Fibroblast of lung (primary cell): ENCODE results near the gene MYO1D. TPM values are rescaled to one million over a fixed set of nuclear protein-coding genes. Genes with fewer than 3 reads are reported as not detected.

Source experiments
- DNase-seq, 2 donors: peaks; one replicate each; pipeline versions ENCODE4 v3.0.0 to v3.0.0-alpha.2; 2010; ENCODE audit warnings: low read depth in 2 of 2
- H2AFZ ChIP-seq: 2 replicates; pipeline ENCODE4 v1.5.1; 2012; ENCODE audit warnings: low read length, control low read depth, inconsistent platforms
- H3K27ac ChIP-seq: 2 replicates; pipeline ENCODE4 v1.5.1; 2011; ENCODE audit warnings: low read length, control low read depth; ENCODE audit not compliant: insufficient read depth
- H3K27me3 ChIP-seq: 2 replicates; pipeline ENCODE4 v1.5.1; 2011; ENCODE audit warnings: mild to moderate bottlenecking, low read length; ENCODE audit not compliant: control insufficient read depth, insufficient read depth
- H3K36me3 ChIP-seq: 2 replicates; pipeline ENCODE4 v1.5.1; 2011; ENCODE audit warnings: low read length; ENCODE audit not compliant: control insufficient read depth, insufficient read depth
- H3K4me1 ChIP-seq: 2 replicates; pipeline ENCODE4 v1.5.1; 2011; ENCODE audit warnings: low read length; ENCODE audit not compliant: control insufficient read depth, insufficient read depth; ENCODE audit errors: extremely low read depth
- H3K4me2 ChIP-seq: 2 replicates; pipeline ENCODE4 v1.5.1; 2011; ENCODE audit warnings: low read length, control low read depth; ENCODE audit not compliant: insufficient read depth; ENCODE audit errors: extremely low read depth
- H3K4me3 ChIP-seq, 4 experiments: fragments of 200-600 bp in 1 of 4; sonication (generic) in 1 of 4; replicated peaks in 1 of 4; 2 replicates each; pipeline ENCODE4 v1.5.1; 2011 to 2016; ENCODE audit warnings: low read length in 4 of 4, low read depth in 3 of 4, mild to moderate bottlenecking in 3 of 4, control low read depth in 2 of 4, inconsistent platforms in 1 of 4, mixed read lengths in 1 of 4; ENCODE audit not compliant: insufficient read depth in 1 of 4; ENCODE audit errors: control extremely low read depth in 1 of 4
- H3K79me2 ChIP-seq: 2 replicates; pipeline ENCODE4 v1.5.1; 2012; ENCODE audit warnings: mild to moderate bottlenecking, low read length, inconsistent platforms; ENCODE audit not compliant: control insufficient read depth, insufficient read depth
- H3K9ac ChIP-seq: 2 replicates; pipeline ENCODE4 v1.5.1; 2011; ENCODE audit warnings: mild to moderate bottlenecking, low read length, control low read depth; ENCODE audit not compliant: insufficient read depth
- H3K9me3 ChIP-seq: 2 replicates; pipeline ENCODE4 v1.5.1; 2012; ENCODE audit warnings: low read depth, low read length; ENCODE audit not compliant: control insufficient read depth, insufficient read depth
- H4K20me1 ChIP-seq: 2 replicates; pipeline ENCODE4 v1.5.1; 2011; ENCODE audit warnings: low read length; ENCODE audit not compliant: control insufficient read depth, insufficient read depth; ENCODE audit errors: extremely low read depth
- CTCF ChIP-seq, 2 donors: IDR thresholded peaks in 1 of 2; conservative IDR thresholded peaks in 1 of 2; 1 replicate in 1 of 2; 2 replicates in 1 of 2; pipeline ENCODE4 v1.5.1; 2011 to 2012; ENCODE audit warnings: low read length in 2 of 2, control low read depth in 1 of 2, inconsistent platforms in 1 of 2, low read depth in 1 of 2, mild to moderate bottlenecking in 1 of 2
- EZH2 ChIP-seq: IDR thresholded peaks from 2 replicates; pipeline ENCODE4 v1.5.1; 2012; ENCODE audit warnings: low read length, control low read depth, mild to moderate bottlenecking; ENCODE audit errors: missing control alignments
- polyA plus RNA-seq, 2 donors: library from polyadenylated mRNA; depleted of rRNA in 1 of 2; stranded (reverse) in 1 of 2; unstranded in 1 of 2; fragments of >200 nt; gene quantifications; 2 replicates each; pipeline ENCODE4 v1.2.1, GENCODE V29; 2011 to 2012; ENCODE audit warnings: missing spikeins in 1 of 2
- total RNA-seq: library from RNA; depleted of rRNA; stranded (reverse); fragments of >200 nt; gene quantifications from 2 replicates; pipeline ENCODE4 v1.2.1, GENCODE V29; 2014

The MYO1D gene
- total and polyA plus RNA-seq, 2 donors (not counting 1 experiment from before 2014, with no cell fraction given): 35.0 to 46.6 TPM

DNA sequence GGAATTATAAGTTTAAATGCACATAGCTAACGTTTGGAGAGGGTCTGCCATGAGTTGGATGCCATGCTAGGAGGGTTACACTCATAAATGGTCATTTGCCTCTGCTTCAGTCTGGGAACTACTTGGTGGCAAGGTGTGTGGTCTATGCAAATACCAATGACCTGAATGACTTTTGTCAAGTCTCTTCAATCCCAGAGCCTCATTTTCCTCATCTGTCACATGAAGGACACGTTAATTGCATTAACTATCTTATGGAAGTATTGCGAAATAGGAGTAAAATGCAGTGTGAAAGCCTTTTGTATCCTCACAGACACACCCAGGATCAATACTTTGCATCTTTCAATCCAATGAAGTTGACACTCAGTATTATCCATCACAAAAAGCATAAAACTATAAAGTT is 327.4 kb downstream of the MYO1D start:
- Histone ChIP-seq H2AFZ (no peak overlapping the region), H3K27ac (no peak overlapping the region), H3K27me3 (no peaks in the 10 kb centered on the region), H3K4me2 (no peak overlapping the region), H4K20me1 (no peaks in the 10 kb centered on the region), H3K9ac (no peak overlapping the region), H3K36me3 (no peaks in the 10 kb centered on the region), H3K9me3 (no peaks in the 10 kb centered on the region), H3K4me1 (no peaks in the 10 kb centered on the region), H3K4me3 (no peak overlapping the region), H3K79me2 (no peaks in the 10 kb centered on the region)
- TF ChIP-seq CTCF (conservative IDR thresholded peaks at IDR 0.05 in 1 of 2, IDR thresholded peaks at IDR 0.05 in 1 of 2; ENCODE audit: low read depth in 1 of 2, low read length in 2 of 2) (no peak), EZH2 (no peak)
- DNase-seq: no peak

GRCh38 chr17:32546031-32546444 is 330.9 kb downstream of the MYO1D start:
- Histone ChIP-seq H3K27ac (no peak overlapping the region), H3K9me3 (no peaks in the 10 kb centered on the region), H2AFZ (no peak overlapping the region), H3K4me3 (no peak overlapping the region), H3K4me1 (no peaks in the 10 kb centered on the region), H3K27me3 (no peaks in the 10 kb centered on the region), H3K9ac (no peak overlapping the region), H3K79me2 (no peaks in the 10 kb centered on the region), H3K4me2 (no peak overlapping the region), H4K20me1 (no peaks in the 10 kb centered on the region), H3K36me3 (no peaks in the 10 kb centered on the region)
- TF ChIP-seq EZH2 (no peak), CTCF (conservative IDR thresholded peaks at IDR 0.05 in 1 of 2, IDR thresholded peaks at IDR 0.05 in 1 of 2; ENCODE audit: low read depth in 1 of 2, low read length in 2 of 2) (no peak)
- peak in 1 of 2 donors; percentile 7 for DNase-seq

DNA sequence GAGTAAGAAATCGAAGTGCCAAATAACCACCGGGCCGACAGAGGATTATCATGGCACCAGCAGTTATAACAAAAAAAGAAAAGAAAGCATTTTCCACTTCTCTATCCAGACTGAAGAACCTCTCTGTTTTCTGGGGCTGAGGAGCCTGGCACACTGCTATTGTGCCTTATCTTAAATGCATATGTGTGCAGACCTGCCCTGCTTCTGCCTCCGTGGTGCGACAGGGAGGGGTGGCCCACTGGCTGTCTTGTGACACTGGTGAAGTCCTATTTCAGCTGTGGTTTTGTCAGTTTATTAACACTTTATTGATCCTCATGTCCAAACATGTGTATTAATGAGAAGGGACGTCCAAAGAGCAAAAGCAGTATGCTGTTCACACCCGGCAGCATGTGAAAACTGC is 334.7 kb downstream of the MYO1D start:
- H3K79me2 ChIP-seq: no peaks in the 10 kb centered on the region
- TF ChIP-seq CTCF (conservative IDR thresholded peaks at IDR 0.05 in 1 of 2, IDR thresholded peaks at IDR 0.05 in 1 of 2; ENCODE audit: low read depth in 1 of 2, low read length in 2 of 2) (no peak), EZH2 (no peak)
- H3K4me1 ChIP-seq: no peaks in the 10 kb centered on the region
- H3K9me3 ChIP-seq: no peaks in the 10 kb centered on the region
- H3K27me3 ChIP-seq: no peaks in the 10 kb centered on the region
- no peak overlapping the region for H3K4me3 ChIP-seq
- DNase-seq: no peak
- H3K36me3 ChIP-seq: no peaks in the 10 kb centered on the region
- no peak overlapping the region for H3K4me2 ChIP-seq
- H3K27ac ChIP-seq: no peak overlapping the region
- no peaks in the 10 kb centered on the region for H4K20me1 ChIP-seq
- no peak overlapping the region for H3K9ac ChIP-seq
- no peak overlapping the region for H2AFZ ChIP-seq
